HL-60/S4 (cell line): Measurements from ENCODE around the gene HOXD1.

Experiments used
- in situ Hi-C: fragments of 300-500 bp; cut with MboI; formaldehyde crosslinking; loops from 2 replicates; pipeline ENCODE4 v1.14.3; 2022; ENCODE audit warnings: low sequenced_read_pairs

Gene HOXD1

DNA sequence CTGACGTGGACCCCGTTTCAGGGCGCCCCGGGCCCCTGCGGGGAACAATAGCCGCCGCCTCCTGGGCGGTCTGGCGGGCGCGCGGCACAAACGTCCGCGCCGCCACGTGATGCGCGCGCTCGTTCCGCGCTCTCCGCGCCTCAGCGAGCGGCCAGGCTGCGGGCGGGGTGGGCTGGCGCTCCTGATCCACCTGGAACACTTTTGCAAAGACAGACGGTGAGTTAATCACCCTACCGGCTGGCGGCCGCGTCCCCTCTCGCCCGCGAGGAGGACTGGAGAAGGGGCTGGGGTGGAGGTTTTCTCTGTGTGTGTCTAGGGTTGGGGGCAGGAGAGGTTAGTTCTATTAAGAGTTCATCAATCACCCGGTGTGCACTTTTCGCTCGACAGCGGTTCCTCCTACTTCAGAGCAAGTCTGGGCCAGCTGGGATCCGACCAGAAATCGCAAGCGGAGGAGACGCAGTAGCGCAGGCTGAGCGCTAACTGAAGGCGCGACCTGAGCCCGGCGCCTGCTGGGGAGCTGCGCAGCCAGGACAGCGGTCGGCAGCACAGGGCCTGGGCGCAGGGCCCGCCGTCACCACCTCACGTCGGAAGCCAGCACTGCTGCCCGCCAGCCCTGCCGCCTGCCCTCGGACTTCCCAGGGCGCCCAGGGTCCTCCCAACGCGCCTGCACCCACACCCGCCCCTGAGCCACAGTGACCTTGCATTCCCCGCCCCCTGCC lies 10.3 kb upstream of the HOXD1 start:
- in situ Hi-C loops, result no loop called here

GRCh38 chr2:176178757-176179295 lies 9.6 kb upstream of the HOXD1 start:
- in situ Hi-C loops, result no loop called here

GRCh38 chr2:176181551-176181950 lies 6.9 kb upstream of the HOXD1 start:
- in situ Hi-C loops, result no loop called here

DNA sequence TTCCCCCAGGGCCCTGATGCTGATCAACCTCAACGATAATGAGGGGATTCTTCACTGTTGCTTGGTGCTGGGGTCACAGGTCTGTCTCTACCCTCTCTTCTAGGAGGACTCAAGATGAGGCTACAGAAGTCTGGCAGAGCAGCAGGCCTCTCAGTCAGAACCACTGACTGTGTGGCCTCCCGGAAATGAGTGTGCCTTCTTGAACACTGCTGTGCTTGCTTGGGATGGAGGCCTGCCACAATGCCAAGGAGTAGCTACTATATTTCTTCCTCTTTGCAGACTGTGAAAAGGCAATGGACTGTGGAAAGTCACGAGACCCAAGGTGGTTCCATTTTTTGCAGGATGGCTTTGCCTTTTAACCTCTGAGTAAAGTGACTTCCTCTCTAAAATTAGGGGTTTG lies 5.8 kb upstream of the HOXD1 start:
- in situ Hi-C loops, result no loop called here

DNA sequence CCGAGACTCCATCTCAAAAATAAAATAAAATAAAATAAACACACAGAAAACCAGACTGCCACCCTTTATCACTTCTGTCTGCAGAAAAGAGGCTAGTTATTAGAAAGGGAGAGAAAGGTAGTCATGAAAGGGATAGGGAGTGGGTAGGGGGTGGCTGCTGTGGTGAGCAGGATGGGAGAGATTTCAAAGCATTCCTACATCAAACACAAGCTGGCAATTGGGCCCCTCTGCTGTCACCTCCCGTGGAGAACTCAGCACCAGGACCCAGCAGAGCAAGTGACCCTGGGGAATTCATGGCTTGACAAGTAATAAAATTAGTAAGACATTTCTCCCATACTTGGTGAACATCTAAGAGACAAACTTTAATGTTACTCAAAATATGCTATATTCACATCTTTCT lies 3.7 kb upstream of the HOXD1 start:
- in situ Hi-C loops, result no loop called here

- in situ Hi-C loops, result no loop called here
Measured at GRCh38 chr2:176186024-176186423, 2.4 kb upstream of the HOXD1 start.

GRCh38 chr2:176187200-176187898 lies 1.1 kb upstream of the HOXD1 start:
- in situ Hi-C loops, result no loop called here

DNA sequence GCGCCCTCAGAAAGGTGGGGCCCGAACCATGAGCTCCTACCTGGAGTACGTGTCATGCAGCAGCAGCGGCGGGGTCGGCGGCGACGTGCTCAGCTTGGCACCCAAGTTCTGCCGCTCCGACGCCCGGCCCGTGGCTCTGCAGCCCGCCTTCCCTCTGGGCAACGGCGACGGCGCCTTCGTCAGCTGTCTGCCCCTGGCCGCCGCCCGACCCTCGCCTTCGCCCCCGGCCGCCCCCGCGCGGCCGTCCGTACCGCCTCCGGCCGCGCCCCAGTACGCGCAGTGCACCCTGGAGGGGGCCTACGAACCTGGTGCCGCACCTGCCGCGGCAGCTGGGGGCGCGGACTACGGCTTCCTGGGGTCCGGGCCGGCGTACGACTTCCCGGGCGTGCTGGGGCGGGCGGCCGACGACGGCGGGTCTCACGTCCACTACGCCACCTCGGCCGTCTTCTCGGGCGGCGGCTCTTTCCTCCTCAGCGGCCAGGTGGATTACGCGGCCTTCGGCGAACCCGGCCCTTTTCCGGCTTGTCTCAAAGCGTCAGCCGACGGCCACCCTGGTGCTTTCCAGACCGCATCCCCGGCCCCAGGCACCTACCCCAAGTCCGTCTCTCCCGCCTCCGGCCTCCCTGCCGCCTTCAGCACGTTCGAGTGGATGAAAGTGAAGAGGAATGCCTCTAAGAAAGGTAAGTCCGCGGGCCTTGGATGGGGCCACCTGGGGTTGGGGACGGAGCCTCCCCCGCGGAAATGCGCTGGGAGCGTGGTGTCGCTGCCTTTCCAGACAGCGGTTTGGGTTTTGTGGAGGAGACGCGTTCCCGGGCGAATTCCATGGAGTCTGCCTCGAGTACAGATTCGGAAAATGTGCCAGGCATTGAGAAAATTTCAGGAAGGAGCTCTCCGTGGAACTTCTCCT lies 559 bp downstream of the HOXD1 start:
- in situ Hi-C loops, result no loop called here

DNA sequence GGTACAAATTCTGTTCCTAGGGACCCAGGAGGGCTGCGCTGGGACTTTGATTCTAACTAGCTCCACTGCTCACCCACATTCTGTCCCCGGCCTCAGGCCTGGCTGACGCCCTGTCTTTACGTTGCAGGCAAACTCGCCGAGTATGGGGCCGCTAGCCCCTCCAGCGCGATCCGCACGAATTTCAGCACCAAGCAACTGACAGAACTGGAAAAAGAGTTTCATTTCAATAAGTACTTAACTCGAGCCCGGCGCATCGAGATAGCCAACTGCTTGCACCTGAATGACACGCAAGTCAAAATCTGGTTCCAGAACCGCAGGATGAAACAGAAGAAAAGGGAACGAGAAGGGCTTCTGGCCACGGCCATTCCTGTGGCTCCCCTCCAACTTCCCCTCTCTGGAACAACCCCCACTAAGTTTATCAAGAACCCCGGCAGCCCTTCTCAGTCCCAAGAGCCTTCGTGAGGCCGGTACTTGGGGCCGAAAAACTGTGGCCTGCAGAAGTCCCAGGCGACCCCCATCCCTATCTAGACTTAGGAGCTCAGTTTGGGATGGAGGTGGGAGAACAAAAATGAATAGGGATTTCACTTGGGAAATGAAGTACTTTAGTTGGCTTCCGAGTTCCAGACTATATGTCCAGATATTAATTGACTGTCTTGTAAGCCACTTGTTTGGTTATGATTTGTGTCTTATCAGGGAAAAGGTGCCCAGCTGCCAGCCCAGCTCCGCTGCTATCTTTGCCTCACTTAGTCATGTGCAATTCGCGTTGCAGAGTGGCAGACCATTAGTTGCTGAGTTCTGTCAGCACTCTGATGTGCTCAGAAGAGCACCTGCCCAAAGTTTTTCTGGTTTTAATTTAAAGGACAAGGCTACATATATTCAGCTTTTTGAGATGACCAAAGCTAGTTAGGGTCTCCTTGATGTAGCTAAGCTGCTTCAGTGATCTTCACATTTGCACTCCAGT lies 1.5 kb downstream of the HOXD1 start:
- in situ Hi-C loops, result no loop called here

GRCh38 chr2:176192351-176192750 lies 3.9 kb downstream of the HOXD1 start:
- in situ Hi-C loops, result no loop called here

- in situ Hi-C loops, result no loop called here
Measured at GRCh38 chr2:176193048-176193447, 4.6 kb downstream of the HOXD1 start.

DNA sequence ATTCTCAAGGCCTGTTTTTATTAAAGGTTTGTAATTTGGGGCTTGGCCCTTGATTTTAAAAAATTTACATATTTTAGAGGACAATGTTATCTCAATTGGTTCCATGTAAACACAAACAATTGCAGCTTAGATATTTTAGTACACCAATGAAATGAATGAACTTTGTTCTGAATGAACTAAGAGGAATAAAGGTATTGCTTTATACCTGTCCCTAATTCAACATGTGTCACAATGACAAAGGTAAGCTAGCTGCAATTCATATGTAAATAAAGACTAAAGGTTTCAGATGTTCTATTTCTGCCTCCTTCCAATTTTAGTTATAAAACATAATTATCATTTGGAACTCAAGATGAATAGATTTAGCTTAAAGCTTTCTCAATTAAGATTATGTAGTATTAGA lies 11.4 kb downstream of the HOXD1 start:
- in situ Hi-C loops, result no loop called here

DNA sequence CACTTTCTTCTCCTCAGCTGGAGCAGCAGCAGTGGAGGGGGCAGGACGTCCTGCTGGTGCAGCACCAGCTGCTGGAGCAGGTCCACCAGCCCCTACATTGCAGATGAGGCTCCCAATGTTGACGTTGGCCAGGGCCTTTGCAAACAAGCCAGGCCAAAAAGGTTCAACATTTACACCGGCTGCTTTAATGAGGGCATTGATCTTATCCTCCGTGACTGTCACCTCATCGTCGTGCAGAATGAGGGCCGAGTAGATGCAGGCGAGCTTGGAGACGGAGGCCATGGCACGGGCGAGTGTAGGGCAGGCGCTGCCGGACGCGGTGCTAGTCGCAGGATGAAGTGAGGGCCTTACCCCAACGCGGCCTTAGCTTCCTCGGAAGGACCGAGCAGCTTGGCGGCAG lies 12.5 kb downstream of the HOXD1 start:
- in situ Hi-C loops, result no loop called here

GRCh38 chr2:176202491-176202890 lies 14.0 kb downstream of the HOXD1 start:
- in situ Hi-C loops, result no loop called here

DNA sequence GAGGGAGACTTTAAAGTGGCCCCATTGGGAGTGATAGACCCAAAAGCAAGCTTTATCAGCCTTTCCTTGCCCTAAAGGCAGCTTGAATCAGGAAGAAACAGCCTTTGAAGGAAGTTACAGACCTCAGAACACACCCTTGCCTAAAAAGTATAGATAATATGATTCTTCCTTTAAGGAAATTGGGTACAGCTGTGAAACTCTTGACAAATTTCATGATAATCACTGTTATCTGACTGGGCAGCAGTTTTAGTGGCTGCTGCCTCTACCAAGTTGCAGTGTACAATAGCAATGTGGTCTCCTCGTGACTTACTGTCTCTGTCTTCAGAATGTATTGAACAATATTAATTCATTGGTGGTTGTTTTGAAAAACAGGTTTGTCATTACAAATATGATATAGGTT lies 16.7 kb downstream of the HOXD1 start:
- in situ Hi-C loops, result no loop called here

DNA sequence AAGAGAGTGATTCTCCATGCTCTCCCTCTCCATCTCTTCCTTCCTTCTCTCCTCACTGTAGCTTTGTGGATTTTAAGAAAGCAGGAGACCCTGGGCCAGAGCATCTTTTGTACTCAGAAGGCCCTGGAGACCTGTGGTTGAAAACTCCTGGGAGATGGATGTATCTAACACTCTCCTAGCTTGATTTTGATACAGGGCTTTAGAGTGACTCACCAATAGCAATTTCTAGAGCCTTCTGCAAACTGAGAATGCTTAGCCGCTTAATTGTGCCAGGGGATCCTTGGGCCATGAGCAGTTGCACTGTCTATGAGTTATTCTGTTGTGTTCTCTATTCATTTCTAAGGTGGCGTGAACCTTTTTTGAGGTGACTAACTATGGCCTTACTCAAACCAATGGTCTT lies 17.7 kb downstream of the HOXD1 start:
- in situ Hi-C loops, result no loop called here

DNA sequence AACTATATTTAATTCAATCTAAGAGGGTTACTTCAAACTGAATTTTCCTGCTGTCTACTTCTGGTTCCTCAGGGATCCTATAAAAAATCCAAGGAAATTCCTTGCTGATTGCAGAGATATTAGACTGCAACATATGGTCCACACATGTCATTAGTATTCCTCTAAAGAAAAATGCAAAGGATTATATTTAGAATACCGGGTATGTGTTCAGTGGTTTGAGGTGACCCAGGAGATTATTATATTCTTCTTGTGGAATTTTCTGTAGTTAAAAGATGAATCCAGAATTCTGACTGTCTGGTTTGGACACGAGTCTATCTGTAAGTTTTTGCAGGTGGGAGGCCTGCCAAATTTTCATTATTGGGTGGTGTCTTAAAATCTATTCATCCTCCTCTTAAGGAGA lies 18.2 kb downstream of the HOXD1 start:
- in situ Hi-C loops, result no loop called here

DNA sequence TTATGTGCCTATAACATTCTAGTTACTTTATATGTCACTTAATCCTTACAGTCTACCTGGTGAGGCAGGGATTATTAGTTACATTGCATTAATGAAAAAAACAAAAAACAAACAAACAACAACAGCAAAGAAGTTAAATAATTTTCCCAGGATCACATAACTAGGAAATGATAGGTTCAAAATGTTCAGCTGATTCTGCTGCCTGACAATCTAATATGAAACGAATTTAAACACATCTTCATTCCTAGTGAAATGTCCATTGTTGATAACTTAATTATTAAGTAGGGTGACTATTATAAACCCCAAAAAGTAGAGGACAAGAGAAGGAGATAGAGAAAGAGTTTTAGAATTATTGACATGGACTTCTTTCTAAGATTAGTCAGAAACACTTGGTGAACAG lies 22.6 kb downstream of the HOXD1 start:
- in situ Hi-C loops, result no loop called here

DNA sequence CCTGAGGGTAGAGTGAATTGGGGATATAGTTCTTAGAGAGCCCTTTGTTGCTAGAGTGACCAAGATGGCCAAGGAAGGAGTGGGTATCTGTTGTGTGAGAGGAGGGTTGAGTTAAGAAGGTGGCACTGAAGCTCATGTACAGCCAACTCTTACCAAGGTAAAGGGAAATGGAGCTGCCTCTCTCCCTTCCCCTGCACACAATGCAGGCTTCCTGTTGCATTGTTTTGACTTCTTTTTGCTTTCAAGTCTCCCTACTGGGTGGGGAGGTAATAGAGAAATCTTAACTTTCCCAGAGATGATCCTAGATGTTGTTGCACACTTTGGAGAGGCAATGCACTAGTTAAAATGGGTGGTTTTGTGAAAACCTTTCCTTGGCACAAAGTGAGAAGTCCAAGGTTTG lies 23.8 kb downstream of the HOXD1 start:
- in situ Hi-C loops, result no loop called here

GRCh38 chr2:176213406-176213805 lies 24.9 kb downstream of the HOXD1 start:
- in situ Hi-C loops, result no loop called here
